ENCODE results near the gene PWWP2B.
"Not testable (repeated sequence)": the region's sequence is repeated elsewhere in the genome, so short reads cannot be mapped to it uniquely, and the experiment has no call there.

DNA sequence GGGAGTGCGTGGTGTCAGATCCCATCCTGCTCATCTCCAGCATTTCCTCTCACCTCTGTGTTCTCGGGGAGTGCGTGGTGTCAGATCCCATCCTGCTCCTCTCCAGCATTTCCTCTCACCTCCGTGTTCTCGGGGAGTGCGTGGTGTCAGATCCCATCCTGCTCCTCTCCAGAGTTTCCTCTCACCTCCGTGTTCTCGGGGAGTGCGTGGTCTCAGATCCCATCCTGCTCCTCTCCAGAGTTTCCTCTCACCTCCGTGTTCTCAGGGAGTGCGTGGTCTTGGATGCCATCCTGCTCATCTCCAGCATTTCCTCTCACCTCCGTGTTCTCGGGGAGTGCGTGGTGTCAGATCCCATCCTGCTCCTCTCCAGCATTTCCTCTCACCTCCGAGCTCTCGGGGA is 18.0 kb upstream of the PWWP2B start:
- not testable (repeated sequence) for TF ChIP-seq EZH2 (IDR thresholded peaks at IDR 0.05; ENCODE audit: low read depth, unreplicated experiment); JUNB (IDR thresholded peaks at IDR 0.05; ENCODE audit: unreplicated experiment)
- TF ChIP-seq, protein P1, sequence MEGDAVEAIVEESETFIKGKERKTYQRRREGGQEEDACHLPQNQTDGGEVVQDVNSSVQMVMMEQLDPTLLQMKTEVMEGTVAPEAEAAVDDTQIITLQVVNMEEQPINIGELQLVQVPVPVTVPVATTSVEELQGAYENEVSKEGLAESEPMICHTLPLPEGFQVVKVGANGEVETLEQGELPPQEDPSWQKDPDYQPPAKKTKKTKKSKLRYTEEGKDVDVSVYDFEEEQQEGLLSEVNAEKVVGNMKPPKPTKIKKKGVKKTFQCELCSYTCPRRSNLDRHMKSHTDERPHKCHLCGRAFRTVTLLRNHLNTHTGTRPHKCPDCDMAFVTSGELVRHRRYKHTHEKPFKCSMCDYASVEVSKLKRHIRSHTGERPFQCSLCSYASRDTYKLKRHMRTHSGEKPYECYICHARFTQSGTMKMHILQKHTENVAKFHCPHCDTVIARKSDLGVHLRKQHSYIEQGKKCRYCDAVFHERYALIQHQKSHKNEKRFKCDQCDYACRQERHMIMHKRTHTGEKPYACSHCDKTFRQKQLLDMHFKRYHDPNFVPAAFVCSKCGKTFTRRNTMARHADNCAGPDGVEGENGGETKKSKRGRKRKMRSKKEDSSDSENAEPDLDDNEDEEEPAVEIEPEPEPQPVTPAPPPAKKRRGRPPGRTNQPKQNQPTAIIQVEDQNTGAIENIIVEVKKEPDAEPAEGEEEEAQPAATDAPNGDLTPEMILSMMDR (conservative IDR thresholded peaks at IDR 0.05; ENCODE audit: low read depth in 2 of 2), result not testable (repeated sequence)
- TF ChIP-seq, protein P2, sequence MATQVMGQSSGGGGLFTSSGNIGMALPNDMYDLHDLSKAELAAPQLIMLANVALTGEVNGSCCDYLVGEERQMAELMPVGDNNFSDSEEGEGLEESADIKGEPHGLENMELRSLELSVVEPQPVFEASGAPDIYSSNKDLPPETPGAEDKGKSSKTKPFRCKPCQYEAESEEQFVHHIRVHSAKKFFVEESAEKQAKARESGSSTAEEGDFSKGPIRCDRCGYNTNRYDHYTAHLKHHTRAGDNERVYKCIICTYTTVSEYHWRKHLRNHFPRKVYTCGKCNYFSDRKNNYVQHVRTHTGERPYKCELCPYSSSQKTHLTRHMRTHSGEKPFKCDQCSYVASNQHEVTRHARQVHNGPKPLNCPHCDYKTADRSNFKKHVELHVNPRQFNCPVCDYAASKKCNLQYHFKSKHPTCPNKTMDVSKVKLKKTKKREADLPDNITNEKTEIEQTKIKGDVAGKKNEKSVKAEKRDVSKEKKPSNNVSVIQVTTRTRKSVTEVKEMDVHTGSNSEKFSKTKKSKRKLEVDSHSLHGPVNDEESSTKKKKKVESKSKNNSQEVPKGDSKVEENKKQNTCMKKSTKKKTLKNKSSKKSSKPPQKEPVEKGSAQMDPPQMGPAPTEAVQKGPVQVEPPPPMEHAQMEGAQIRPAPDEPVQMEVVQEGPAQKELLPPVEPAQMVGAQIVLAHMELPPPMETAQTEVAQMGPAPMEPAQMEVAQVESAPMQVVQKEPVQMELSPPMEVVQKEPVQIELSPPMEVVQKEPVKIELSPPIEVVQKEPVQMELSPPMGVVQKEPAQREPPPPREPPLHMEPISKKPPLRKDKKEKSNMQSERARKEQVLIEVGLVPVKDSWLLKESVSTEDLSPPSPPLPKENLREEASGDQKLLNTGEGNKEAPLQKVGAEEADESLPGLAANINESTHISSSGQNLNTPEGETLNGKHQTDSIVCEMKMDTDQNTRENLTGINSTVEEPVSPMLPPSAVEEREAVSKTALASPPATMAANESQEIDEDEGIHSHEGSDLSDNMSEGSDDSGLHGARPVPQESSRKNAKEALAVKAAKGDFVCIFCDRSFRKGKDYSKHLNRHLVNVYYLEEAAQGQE (IDR thresholded peaks at IDR 0.05; ENCODE audit: unreplicated experiment), result not testable (repeated sequence)
